ENCODE data around the gene TTLL8.

TTLL8 gene

DNA sequence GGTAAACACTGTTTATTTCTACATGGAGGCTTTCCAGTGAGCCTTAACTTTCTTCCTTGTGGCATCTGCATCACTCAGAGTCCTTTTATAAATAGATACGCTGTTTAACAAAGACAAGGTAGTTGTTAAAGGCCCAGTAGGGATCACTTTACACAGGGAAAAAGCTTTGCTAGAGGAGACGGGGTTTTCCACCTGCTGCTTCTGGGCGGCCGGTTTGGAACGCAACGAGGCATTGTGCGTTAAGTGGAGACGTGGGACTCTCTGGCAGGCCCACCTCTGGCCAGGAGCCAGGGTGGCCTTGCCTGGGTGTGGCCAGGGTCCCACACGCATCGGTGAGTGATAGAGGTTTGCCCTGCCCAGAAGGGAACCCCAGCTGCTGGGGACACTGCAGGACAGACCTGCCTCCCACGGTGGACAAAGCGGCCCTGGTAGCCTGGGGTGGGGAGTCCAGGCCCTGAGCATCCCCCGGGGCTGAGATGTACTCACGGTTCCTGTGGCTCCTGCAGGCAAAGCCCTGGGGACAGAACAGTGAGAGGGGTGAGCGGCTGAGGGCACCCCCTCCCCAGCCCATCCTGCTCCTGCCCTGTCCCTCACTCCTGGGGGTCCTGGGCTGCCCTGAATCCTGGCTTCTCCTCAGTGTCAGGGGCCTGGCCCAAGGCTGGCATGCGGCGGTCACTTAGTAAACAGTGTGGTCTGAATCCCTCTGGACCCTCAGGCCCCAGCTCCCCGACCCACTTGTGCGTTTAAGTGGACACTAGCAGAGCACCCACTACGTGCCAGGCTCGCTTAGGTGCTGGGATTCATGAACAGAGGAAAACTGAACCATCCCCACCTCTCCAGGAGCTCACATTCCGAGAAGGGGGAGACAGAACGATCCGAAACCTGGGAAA is 49.7 kb downstream of the TTLL8 start:
- in situ Hi-C loops (cut with MboI; ENCODE audit: low sequenced_read_pairs), result no loop called here

DNA sequence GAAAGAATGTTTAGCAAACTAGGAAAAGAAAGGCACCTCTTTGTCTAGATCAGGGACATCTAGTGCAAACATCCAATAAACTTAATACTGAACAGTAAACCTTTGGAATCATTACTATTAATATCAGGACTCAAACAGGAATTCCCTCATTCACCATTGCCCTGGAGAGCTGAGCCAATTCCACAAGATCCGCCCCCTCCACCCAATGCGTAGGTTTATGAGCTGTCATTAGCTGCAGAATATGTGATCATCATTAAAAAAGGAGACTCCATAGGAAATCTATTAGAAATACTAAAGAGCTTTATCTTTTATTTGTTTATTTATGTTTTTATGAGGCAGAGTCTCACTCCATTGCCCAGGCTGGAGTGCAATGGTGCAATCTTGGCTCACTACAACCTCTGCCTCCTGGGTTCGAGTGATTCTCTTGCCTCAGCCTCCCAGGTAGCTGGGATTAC is 51.0 kb downstream of the TTLL8 start:
- in situ Hi-C loops (cut with MboI; ENCODE audit: low sequenced_read_pairs), result no loop called here

DNA sequence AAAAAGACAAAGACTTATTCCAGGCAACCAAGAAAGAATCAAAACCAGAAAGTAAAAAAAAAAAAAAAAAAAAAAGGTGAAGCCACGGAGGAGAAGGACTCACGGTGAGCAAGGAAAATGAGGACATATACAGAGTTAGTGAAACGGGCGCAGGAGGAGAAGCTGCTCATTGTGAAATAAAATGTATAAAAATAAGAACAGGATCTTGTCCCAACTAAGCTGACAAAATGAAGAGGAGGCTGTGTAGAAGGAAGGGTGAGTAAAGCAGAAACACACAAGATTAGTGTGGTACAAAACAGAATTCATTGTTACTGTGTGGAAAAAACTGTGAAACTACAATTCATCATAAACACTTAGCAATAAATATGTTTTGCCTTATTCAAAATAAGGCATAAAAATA is 53.2 kb downstream of the TTLL8 start:
- in situ Hi-C loops (cut with MboI; ENCODE audit: low sequenced_read_pairs), result no loop called here

DNA sequence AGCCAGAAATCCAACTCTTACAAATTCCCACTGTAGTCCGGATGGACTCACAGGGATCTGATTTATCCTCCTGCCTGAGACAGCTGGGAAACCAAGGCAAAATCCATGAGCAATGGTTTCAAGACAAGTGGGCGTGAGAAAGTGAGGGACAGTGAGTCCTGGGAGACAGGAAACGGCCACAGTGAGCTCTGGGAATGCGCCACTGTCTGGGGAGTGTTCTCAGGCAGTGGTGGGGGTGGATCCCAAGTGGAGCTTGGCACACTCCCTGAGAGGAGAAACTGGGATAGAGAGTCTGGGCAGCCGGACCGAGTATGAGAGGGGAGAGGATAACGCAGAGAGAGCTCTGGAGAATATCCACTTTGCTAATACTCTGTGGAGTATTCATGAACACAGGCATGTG is 55.3 kb downstream of the TTLL8 start:
- in situ Hi-C loops (cut with MboI; ENCODE audit: low sequenced_read_pairs), result no loop called here

DNA sequence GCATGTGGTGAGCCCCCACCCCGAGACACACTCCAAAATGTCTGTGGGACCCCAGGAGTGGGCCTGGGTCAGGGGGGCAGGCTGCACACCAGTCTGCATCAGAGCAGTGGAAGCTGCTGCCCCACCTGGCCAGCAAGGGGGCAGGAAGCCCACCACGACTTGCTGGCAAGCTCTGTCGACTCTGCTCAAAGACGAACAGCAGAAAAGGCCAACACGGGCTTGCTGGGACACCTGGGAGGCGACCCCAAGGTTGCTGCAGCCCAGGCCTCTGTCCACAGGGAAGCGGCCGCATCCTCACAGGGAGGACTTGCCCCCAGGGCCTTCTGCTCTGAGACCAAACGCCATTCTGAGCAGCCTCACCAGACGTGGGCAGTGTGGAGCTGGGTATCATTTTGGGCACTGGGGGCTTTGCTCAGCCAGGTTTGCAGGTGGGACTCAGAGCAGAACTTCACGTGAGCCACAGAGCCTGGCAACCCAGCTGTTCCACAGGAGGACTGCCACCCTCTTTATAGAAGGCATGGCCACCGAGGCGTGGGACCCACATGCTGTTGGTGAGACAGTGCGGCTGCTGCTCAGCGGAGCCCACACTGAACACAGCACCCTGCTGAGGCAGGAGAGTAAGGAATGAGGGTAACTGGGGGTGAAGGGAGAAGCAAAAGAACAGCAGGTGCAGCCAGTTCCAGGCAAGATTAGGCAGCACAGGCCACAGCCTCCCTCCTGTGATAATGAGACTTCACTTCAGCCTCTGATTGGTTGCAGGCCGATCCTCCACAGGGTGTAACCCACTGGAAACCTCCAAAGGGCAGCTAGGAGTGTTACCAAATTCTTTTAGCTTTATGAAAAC is 56.5 kb downstream of the TTLL8 start:
- in situ Hi-C loops (cut with MboI; ENCODE audit: low sequenced_read_pairs), result no loop called here

DNA sequence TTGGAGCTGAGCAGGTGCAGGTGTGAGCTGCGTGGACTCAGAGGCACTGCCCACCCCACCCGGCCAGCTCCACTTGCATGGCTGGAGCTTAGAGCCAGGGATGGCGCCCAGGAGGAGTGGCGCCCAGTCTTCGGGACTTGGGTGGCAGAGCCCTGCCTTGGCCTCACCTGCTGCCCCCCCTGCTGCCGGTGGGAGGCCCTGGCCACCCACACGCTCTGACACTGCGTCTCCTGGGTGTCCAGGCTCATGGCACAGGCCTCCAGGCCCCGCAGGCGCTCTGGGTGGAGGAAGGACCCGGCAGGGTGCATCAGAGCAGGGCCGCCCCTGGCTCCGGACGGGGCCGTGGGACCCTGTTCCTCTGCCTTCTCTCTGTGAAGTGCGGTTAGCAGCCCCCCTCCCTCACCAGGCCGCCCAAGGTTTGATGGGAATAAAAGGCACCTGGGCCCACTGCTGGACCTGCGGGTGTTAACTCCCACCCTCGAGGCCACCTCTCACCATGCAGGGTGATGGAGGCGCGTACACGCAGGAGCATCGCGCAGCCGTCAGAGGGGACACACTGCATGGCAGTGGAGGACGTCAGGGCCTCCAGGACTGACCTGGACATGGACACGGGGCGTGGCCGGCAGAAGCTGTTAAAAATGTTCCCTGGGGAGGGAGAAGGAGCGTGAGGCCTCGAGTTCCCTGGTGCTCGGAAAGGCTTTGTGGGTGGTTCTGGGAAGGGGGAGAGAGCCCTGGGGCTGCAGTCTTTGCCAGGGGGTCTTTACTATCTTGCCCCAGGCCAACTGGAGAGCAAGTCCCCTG is 57.3 kb downstream of the TTLL8 start:
- in situ Hi-C loops (cut with MboI; ENCODE audit: low sequenced_read_pairs), result no loop called here

DNA sequence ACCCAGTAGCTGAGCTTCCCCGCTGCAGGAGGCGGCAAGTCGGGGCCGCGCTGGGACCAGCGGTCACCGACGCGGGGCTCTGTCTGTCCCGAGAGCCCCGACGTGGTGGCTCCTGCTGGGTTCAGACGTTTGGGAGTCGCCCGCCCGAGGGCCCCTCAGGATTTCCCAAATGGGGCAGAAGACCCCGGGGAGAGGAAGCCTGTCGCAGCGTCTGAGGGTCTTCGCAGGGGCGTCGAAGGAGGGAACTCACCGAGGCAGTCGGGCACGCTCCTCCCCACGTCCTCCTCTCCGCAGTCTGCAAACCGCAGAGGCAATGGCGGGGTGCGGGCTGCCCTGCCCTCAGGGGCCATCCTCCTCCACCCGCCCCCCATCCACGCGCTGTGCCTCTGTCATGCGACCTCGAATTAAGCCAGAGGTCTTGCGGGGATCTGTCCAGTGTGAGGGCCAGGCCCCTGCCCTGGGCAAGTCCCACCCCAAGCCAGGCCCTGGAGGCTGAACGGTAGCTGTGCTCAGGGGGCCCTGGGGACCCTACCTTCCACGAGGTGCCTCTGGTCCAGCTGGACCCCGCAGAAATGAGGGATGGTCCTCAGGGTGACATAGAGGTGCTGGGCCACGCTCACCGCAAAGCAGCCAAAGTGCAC is 58.0 kb downstream of the TTLL8 start:
- in situ Hi-C loops (cut with MboI; ENCODE audit: low sequenced_read_pairs), result no loop called here

DNA sequence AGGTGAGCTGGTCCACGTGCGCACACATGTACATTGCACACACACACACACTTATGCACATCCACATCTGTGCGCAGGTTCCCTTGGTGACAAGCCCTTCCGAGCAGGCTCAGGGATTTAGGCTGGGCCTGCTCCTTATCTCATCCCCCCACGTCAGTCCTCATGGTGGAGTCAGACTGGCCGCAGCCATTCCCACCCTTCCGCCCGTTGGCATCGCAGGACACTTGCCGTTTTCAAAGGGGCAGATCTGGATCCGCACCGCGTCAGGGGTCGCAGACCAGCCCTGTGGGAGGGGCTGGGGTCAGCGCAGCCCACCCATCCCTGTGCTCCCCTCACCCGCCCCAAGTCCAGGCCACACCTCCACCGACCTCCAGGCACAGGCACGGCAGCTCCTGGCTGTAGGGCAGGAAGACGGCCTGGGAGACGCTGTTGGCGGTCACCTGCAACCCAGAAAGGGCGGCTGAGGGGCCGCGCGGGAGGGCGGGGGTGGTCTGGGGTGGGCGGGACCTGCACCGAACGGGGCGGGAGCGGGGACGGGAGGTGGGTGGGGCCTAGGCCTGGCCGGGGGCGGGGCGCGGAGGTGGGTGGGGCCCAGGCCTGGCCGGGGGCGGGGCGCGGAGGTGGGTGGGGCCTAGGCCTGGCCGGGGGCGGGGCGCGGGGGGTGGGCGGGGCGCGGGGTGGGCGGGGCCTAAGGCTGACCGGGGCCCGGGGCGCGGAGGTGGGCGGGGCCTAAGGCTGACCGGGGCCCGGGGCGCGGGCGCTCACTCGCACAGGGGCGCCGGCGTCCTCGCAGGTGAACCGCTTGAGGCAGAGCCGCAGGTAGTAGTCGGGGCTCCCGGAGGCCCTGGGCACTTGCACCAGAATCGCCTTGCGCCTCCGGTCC is 58.8 kb downstream of the TTLL8 start:
- in situ Hi-C loops (cut with MboI; ENCODE audit: low sequenced_read_pairs), result no loop called here

DNA sequence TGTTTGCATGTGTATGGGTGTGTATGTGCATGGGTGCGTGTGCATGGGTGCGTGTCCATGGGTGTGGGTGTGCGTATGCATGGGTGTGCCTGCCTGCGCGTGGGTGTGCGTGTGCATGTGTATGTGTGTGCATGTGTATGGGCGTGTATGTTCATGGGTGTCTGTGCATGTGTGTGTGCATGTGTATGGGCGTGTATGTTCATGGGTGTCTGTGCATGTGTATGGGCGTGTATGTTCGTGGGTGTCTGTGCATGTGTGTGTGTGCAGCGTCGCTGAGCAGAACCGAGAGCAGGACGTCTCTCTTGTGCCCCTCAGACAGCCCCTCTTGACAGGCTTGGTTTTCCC is 59.4 kb downstream of the TTLL8 start:
- in situ Hi-C loops (cut with MboI; ENCODE audit: low sequenced_read_pairs), result no loop called here

DNA sequence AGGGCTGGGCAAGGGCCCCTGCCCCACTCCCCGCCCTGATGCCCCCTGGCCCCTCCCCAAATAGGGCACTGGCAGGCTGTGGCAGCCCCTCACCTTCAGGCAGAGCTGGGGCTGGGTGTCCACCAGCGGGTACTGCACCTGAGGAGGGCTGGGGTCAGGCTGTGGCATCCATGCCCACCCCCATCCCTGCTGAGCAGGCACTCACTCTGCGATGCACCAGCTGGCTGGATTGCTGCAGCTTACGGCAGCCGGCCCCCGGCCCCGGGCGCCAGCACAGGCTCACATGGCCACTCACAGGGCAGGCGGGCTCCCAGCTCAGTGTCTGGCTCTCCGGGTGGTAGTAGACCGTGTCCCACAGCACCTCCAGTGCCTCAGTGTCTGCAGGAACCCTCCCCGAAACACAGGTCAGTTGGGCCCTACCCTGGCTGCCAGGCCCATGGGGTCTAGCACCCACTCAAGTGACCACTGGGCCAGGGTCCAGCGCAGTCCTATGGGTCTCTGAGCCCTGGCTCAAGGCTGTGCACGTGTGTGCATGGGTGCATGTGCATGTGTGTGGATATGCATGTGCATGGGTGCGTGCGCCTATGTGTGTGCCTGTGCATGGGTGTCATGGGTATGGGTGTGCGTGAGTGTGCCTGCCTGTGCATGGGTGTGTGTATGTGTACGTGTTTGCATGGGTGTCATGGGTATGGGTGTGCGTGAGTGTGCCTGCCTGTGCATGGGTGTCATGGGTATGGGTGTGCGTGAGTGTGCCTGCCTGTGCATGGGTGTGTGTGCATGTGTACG is 60.0 kb downstream of the TTLL8 start:
- in situ Hi-C loops (cut with MboI; ENCODE audit: low sequenced_read_pairs), result no loop called here

DNA sequence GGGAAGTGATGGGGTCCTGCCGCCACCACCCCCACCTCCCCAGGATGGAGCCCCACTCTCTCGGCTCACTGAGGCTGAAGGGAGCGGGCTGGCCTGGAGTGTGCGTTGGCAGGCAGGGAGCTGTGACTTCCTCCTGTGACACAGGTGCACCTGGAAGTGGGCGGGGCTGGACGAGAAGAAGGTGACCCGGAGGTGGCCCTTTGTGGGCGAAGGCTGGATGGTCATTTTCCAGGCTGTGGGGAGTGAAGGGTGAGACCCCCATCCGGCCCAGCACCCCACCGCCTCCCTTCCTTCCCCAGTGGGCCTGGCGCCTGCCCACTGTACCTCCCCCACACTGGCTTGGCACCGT is 60.9 kb downstream of the TTLL8 start:
- in situ Hi-C loops (cut with MboI; ENCODE audit: low sequenced_read_pairs), result no loop called here

DNA sequence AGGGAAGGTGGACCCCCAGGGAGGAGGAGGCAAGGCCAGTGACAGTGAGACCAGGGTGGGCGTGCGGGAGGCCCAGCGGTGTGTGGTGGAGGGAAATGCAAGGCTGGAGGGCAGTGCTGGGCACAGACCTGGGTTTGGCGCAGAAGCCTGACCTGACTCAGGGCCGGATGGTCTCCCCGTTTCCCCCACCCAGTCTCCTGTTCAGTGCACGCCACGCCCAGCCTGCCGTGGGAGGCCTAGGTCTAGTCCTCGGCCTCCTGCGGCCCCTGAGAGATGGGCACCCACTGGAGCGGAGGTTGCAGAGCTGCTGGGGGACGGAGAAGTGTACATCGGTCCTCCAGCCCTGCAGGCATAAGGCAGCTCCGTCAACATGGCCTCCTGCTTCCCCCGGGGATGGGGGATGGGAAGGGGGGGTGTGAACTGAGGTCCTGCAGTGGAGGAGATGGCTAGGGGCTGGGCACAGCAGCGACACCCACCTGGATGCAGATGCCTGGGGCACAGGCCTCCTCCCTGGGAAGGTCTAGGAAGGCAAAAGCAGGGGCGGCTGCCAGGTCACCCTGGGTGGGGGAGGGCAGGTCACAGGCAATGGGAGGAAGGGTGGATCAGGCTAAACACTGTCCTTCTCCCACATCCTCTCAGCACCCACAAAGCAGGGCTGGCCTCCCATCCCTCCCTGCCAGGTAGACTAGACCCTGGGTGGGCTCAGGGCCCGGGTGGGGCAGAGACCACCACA is 61.4 kb downstream of the TTLL8 start:
- in situ Hi-C loops (cut with MboI; ENCODE audit: low sequenced_read_pairs), result no loop called here

DNA sequence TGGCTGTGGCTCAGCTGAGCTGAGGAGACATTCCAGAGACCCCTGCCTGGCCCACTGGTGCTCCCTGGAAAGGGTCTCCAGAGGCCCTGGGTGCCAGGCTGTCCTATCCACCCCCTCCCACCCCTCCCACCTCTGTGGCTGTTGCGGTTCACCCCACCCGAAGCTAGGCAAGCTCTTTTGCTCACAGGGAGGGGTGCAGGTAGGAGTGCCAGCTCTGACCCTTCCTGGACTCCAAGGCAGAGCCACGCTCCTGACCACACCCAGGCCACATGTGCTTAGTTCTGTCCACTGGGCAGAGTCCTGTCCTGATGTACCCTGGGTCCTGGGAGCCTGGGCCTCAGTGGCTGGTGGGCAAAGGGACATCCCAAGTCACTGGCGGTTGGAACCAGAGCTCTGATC is 62.0 kb downstream of the TTLL8 start:
- in situ Hi-C loops (cut with MboI; ENCODE audit: low sequenced_read_pairs), result no loop called here

DNA sequence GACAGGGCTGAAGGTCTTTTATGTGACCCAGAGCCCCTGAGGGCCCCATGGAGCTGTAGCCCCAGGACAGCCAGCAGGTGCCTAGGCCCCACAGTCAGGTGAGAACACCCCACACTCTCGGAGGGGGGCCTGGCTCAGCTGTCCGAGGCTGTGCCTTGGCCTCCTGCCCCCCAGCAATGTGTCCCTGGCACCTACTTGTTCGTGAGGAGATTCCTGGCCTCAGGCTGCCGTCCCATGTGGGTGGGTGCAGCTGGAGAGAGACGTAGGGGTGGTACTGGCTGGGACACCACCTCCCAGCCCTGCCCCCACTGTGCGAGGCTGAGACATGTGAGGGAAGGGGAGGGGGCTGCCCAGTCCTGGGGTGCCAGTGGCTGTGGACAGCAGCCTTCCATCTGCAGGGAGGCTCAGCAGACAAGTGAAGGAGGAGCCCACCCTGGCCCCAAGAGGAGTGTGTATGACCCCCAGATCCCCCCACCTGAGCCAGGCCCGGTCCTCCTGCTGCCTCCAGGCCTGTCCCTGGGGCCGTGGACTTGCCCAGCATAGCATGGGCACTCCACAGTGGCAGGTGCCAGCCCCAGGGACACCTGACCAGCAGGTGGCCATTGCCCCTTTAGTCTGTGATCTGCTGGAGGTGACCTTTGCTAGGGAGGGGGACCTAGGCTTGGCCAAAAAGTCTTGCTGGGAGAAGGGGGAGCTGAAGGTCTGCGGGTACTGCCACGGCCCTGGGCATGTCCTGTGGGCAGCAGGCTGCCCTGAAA is 62.6 kb downstream of the TTLL8 start:
- in situ Hi-C loops (cut with MboI; ENCODE audit: low sequenced_read_pairs), result no loop called here

DNA sequence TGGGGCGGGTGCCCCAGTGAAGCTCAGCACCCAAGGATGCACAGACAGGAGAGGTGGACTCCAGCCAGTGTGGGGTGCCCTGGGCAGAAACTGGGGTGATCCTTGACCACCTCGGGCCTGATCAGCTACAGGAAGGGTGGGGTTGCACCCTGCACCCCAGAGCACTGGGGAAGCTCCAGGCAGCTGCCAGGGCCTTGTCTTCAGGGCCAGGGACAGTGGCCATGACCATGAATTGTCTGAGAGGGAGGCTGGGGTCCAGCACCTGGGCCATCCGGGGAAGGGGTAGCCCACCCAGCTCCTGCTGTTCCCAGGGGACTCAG is 63.1 kb downstream of the TTLL8 start:
- in situ Hi-C loops (cut with MboI; ENCODE audit: low sequenced_read_pairs), result no loop called here

DNA sequence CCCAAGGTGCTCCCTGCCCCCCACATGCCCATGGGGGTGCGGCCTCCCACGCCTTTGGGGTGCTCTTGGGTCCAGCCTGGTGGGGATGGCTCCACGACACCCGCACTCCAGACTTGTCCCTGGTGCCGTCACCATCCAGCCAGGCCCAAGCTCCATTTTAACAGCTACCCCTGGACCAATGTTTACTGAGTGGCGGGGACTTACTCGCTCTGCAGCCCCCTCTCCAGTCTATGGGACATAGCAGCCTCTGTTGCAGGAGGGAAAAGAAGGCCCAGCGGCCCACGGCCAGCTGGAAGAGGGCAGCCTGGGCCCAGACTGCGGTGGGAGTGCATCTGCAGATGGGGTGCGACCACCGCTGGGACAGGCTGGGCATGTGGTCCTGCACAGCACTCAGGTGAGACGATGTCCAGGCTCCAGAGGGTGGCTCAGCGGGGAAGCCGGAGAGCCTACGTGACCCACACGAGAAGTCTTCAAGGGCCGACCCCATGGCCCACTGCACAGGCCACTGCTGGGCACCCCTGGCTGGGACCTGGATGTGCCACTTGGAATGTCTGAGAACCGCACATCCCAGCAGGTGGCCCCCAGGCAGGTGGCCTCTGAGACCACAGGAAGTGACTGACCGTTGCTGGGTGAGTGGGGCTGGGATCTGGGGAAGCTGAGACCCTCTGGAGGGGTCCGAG is 63.6 kb downstream of the TTLL8 start:
- in situ Hi-C loops (cut with MboI; ENCODE audit: low sequenced_read_pairs), result no loop called here

DNA sequence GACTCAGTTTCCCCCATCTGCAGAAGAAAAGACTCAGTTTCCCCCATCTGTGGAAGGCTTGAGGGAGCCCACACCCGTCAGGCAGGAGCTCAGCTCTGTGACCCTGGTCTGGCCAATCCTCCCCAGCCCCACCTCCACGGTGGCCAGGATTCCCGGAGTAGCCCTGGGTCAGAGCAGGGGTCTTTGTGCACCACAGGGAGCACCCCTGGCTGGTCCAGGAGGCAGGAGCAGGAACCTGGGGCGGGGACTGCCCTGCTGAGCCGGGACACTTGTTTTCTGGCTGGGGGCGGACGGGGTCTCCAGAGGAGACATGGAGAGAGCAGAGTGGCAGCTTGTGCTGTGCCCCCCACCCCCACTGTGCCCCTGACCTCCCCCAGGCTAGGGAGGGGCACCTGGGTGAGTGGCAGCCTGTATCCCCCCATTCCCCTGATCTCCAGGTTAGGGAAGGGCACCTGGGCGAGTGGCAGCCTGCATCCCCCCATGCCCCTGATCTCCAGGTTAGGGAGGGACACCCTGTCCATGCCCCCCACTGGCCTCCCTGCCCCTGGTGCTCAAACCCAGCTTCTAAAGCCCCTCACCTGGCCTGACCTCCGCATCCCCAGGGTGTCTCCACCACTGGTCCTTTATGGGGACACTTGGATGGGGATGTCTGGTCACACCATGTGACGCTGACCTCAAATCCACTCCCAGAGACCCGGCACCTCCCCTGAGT is 64.3 kb downstream of the TTLL8 start:
- in situ Hi-C loops (cut with MboI; ENCODE audit: low sequenced_read_pairs), result no loop called here

Data from HL-60/S4 treated with retinoic acid at 250 ng/mL for 4 days and 3 days (cell line).